Stimulated activated CD4-positive, alpha-beta T cell treated with anti-CD3 and anti-CD28 coated beads, Interleukin-4, amount 100 ng/mL, for 1 hour (primary cell): ENCODE results near the gene EVL.
A peak's percentile ranks its signal among the peaks of the same experiment; 100 is the strongest.
"Not testable (repeated sequence)": the region's sequence is repeated elsewhere in the genome, so short reads cannot be mapped to it uniquely, and the experiment has no call there.

Experiments
- DNase-seq: peaks from one replicate; pipeline ENCODE4 v3.0.0-alpha.2; 2020

EVL gene

GRCh38 chr14:100148837-100149731 lies 83.9 kb downstream of the EVL start:
- no peak for DNase-seq

- no peak for DNase-seq
These were observed 84.8 kb downstream of the EVL start for GRCh38 chr14:100149851-100150611.

- DNase-seq: no peak
These were observed 85.8 kb downstream of the EVL start for GRCh38 chr14:100150932-100151587.

- no peak for DNase-seq
These were observed 86.9 kb downstream of the EVL start for GRCh38 chr14:100152091-100152490.

GRCh38 chr14:100153560-100153959 lies 88.3 kb downstream of the EVL start:
- no peak for DNase-seq

GRCh38 chr14:100155049-100155621 lies 89.9 kb downstream of the EVL start:
- DNase-seq: no peak

GRCh38 chr14:100155756-100156616 lies 90.8 kb downstream of the EVL start:
- DNase-seq: no peak

- no peak for DNase-seq
These were observed 91.6 kb downstream of the EVL start for GRCh38 chr14:100156776-100157175.

- not testable (repeated sequence) for DNase-seq
These were observed 92.5 kb downstream of the EVL start for GRCh38 chr14:100157548-100158232.

GRCh38 chr14:100158566-100159093 lies 93.4 kb downstream of the EVL start:
- DNase-seq: no peak

- DNase-seq: peak; percentile 69
These were observed 94.1 kb downstream of the EVL start, which contains the start of gene DEGS2 for GRCh38 chr14:100159094-100159864. DEGS2 (minus strand) TSS chr14:100159645; CDS start chr14:100159587, 58 bp downstream.

GRCh38 chr14:100159865-100160533 lies 94.8 kb downstream of the EVL start:
- DNase-seq: no peak

- no peak for DNase-seq
These were observed 95.3 kb downstream of the EVL start for GRCh38 chr14:100160534-100160916.

- DNase-seq: no peak
These were observed 100.2 kb downstream of the EVL start for GRCh38 chr14:100165376-100165775.

- DNase-seq: no peak
These were observed 100.7 kb downstream of the EVL start for GRCh38 chr14:100165831-100166440.

GRCh38 chr14:100168506-100168905 lies 103.3 kb downstream of the EVL start:
- no peak for DNase-seq

GRCh38 chr14:100170880-100171279 lies 105.7 kb downstream of the EVL start:
- no peak for DNase-seq

- DNase-seq: no peak
These were observed 107.6 kb downstream of the EVL start for GRCh38 chr14:100172811-100173210.

GRCh38 chr14:100173353-100173752 lies 108.1 kb downstream of the EVL start:
- no peak for DNase-seq
